ENCODE measurements around the gene AHRR.

Gene AHRR

GRCh38 chr5:474840-475661, 153.5 kb downstream of the AHRR start:
- peak overlapping the region; percentile 31 for H3K4me3 ChIP-seq (ENCODE audit: low read depth, low read length)
- DNase-seq (ENCODE audit: low read depth): no peak
- no peak for TF ChIP-seq CTCF (IDR thresholded peaks at IDR 0.05; ENCODE audit: insufficient read depth, low read depth, low read length, missing control alignments)

GRCh38 chr5:475704-476101, 154.2 kb downstream of the AHRR start:
- DNase-seq (ENCODE audit: low read depth): no peak
- TF ChIP-seq CTCF (IDR thresholded peaks at IDR 0.05; ENCODE audit: insufficient read depth, low read depth, low read length, missing control alignments): no peak
- no peak overlapping the region for H3K4me3 ChIP-seq (ENCODE audit: low read depth, low read length)

- TF ChIP-seq CTCF (IDR thresholded peaks at IDR 0.05; ENCODE audit: insufficient read depth, low read depth, low read length, missing control alignments): no peak
- no peak for DNase-seq (ENCODE audit: low read depth)
- no peak overlapping the region for H3K4me3 ChIP-seq (ENCODE audit: low read depth, low read length)
Observed at GRCh38 chr5:476102-476813, 154.7 kb downstream of the AHRR start.

GRCh38 chr5:476814-477175, 155.3 kb downstream of the AHRR start:
- H3K4me3 ChIP-seq (ENCODE audit: low read depth, low read length): no peak overlapping the region
- no peak for DNase-seq (ENCODE audit: low read depth)
- no peak for TF ChIP-seq CTCF (IDR thresholded peaks at IDR 0.05; ENCODE audit: insufficient read depth, low read depth, low read length, missing control alignments)

- no peak overlapping the region for H3K4me3 ChIP-seq (ENCODE audit: low read depth, low read length)
- DNase-seq (ENCODE audit: low read depth): no peak
- no peak for TF ChIP-seq CTCF (IDR thresholded peaks at IDR 0.05; ENCODE audit: insufficient read depth, low read depth, low read length, missing control alignments)
Observed at GRCh38 chr5:477247-477646, 155.7 kb downstream of the AHRR start.

GRCh38 chr5:477871-478270, 156.4 kb downstream of the AHRR start:
- no peak for TF ChIP-seq CTCF (IDR thresholded peaks at IDR 0.05; ENCODE audit: insufficient read depth, low read depth, low read length, missing control alignments)
- no peak overlapping the region for H3K4me3 ChIP-seq (ENCODE audit: low read depth, low read length)

More at GRCh38 chr5:477871-478270, 156.4 kb downstream of the AHRR start:
- DNase-seq (ENCODE audit: low read depth): no peak
